GM12801 (cell line): ENCODE results near the gene TBC1D2.

Source experiments
- CTCF ChIP-seq: IDR thresholded peaks from one replicate; pipeline ENCODE4 v1.5.1; 2011; ENCODE audit warnings: control low read depth; ENCODE audit not compliant: insufficient read length; ENCODE audit errors: extremely low read depth

TBC1D2 gene

GRCh38 chr9:98201749-98202148, 53.7 kb downstream of the TBC1D2 start:
- no peak for TF ChIP-seq CTCF

DNA sequence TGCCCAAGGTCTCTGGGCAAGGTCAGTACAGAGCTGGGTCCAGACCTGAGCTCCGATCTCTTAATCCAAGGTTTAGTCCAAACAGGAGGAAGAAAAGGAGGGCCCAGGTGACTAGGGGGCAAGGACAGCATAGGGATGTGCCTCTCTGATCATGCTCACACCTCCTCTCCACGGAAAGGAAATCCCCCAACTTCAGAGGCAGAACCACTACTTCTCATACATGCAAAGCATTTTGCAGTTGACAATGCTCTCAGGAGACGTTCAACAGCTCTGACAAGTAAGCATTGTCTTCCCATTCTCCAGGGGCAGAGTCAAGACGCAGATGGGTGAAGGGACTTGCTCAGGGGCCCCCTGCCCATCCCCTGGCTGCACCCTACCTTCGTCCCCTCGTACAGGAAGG, 54.3 kb downstream of the TBC1D2 start:
- no peak for TF ChIP-seq CTCF

DNA sequence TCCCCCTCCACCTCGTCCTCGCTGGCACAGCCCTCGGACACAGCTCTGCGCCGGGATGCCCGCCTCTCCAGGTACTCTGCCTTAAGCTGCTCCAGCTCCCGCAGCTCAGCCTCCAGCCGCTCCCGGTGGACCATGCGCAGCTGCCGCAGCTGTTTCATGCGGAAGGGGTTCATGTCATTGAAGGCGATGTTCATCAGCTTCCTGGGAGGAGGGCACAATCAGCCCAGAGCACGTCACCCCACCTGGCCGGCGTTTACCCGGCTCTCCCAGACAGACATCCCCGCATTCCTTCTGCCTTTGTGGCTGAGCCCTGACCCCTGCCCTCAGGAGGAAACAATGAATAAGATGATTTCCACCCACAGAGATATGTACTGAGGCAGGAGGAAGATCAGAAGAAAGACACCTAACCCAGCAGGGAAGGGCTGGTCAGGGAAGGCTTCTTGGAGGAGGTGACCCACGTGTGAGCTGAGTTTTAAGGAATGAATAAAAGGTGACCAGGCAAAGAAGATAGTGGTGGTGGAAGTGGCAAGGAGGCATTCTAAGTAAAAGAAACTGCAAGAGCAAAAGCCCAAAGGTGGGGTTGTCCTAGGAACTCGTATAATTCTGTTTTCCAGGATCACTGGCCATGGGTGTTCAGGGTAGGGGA, 55.9 kb downstream of the TBC1D2 start:
- no peak for TF ChIP-seq CTCF

DNA sequence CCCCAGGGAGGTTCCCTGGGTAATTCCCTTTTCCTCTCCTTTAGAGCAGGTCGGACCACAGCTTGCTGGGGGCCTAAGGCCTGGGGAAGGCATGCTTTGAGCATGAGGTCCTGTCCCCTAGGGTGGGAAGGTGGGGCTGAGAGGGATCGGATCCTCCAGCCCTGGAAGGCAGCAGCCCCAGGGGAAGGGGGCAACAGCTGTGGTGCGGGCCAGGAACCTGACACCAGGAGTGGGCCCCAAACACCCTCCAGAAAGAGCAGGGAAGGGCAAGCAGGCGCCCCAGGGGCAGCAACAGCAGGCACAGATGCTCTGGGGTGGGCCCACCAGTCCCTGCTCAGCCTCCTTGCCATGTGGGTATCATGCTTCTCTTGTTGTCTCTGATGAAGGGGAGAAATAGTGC, 59.8 kb downstream of the TBC1D2 start:
- TF ChIP-seq CTCF = no peak

DNA sequence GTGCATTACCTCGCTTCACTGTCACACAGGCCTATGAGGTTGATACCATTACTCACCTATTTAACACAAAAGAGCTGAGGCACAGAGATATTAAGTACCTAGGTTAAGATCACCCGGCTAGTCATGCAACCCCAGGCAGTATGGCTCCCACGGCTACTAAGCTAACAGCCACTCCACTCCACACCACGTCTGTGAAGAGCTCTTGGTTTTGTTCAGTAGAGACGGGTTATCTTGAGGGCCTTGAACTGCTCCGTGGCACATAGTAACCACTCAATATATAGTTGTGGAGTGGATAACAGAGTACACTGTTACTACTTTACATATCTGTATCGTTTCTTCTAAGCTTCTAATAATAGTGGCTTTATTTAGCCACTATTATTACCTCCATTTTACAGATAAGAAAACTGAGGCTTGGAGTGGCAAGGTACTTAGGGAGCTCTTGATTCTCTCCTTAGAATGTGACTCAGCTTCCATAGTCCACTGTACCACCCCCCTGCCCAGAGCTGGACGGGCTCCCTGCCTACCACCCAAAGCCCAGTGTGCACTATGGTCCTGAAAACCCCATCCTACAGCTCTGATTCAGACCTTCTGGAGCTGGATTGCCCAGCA, 62.0 kb downstream of the TBC1D2 start:
- TF ChIP-seq CTCF = no peak

- no peak for TF ChIP-seq CTCF
These were observed 62.7 kb downstream of the TBC1D2 start, which contains the start of gene CORO2A for GRCh38 chr9:98192503-98193335. Gene CORO2A (minus strand): TSS chr9:98192637. CDS start chr9:98157660, 34,977 bp downstream.

DNA sequence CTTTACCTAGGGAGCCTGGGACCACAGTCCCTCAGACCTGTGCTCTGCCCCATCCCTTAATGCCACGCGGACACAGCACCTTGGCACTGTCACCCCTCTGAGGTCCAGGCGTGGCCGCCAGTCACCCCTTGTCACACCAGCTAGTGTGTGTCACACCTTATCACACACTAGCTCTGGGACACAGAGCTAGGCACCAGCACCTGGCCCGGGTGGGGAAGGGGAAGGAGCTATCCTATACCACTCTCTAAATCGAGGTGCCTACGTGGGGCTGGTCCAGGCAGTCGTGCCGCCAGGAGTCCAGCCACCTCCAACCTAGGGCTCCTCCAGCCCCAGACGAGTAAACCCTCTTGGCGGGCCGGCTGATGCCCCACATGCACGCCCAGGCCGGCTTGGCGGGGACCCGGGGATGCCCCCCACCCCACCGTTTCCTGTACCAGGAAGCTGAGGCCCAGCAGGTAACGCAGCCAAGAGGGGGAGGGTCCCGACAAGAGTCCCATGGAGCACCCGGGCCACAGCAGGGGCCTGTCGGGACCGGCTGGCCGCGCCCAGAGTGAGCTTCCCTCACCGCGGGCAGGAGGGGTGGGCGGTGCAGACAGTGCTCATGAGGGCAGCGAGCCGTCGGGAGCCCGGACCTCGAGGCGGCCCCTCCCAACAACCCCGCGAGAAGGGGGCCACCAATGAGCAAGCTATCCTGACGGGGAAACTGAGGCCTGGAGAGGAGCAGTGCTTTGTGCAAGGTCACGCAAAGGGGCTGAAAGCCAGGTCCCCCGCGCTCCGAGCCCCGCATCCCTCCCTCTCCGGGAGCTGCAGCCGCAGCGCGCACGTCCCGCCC, 63.6 kb downstream of the TBC1D2 start:
- no peak for TF ChIP-seq CTCF
